ENCODE results near the gene CMSS1. TPM values are rescaled to one million over a fixed set of nuclear protein-coding genes. Genes with fewer than 3 reads are reported as not detected.
A peak's percentile ranks its signal among the peaks of the same experiment; 100 is the strongest.

The CMSS1 gene
- total and polyA plus RNA-seq, 2 of the 13 experiments (the other 11 are each of a cell fraction or from before 2014, with no cell fraction given): 6.4 to 48.7 TPM

DNA sequence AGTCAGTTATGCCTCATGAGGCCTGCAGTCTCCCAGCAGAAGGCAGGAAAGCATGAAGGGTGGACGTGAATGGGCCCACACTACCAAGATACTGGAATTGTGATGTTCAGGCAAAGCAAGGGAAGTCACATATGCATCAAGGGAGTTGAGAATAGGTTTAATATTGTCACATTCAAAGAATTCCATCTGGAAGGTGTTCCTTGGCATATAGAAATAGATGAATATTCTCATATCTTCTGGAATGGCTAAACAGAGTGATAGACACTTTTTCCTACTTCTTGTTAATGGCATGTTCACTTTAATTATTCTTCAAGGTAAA, 103.7 kb downstream of the CMSS1 start (continued):
- TF ChIP-seq E2F2 (CRISPR knock-in tag; IDR thresholded peaks at IDR 0.05; ENCODE audit: borderline replicate concordance) (no peak), IRF2 (CRISPR knock-in tag; IDR thresholded peaks at IDR 0.05) (no peak), ZNF253 (CRISPR knock-in tag; IDR thresholded peaks at IDR 0.05; ENCODE audit: borderline replicate concordance) (no peak), ZFY (CRISPR knock-in tag; IDR thresholded peaks at IDR 0.05) (peak; percentile 72; the same call in 1 of the 2 replicates), ZNF839 (CRISPR knock-in tag; IDR thresholded peaks at IDR 0.05; ENCODE audit: borderline replicate concordance) (no peak), KLF16 (CRISPR knock-in tag; IDR thresholded peaks at IDR 0.05) (no peak), NRL (CRISPR knock-in tag; IDR thresholded peaks at IDR 0.05; ENCODE audit: borderline replicate concordance) (no peak), PRDM15 (CRISPR knock-in tag; IDR thresholded peaks at IDR 0.05) (no peak), PRDM4 (CRISPR knock-in tag; IDR thresholded peaks at IDR 0.05; ENCODE audit: borderline replicate concordance) (no peak), BCL3 (CRISPR knock-in tag; IDR thresholded peaks at IDR 0.05) (no peak)
- TF ChIP-seq, protein P1, sequence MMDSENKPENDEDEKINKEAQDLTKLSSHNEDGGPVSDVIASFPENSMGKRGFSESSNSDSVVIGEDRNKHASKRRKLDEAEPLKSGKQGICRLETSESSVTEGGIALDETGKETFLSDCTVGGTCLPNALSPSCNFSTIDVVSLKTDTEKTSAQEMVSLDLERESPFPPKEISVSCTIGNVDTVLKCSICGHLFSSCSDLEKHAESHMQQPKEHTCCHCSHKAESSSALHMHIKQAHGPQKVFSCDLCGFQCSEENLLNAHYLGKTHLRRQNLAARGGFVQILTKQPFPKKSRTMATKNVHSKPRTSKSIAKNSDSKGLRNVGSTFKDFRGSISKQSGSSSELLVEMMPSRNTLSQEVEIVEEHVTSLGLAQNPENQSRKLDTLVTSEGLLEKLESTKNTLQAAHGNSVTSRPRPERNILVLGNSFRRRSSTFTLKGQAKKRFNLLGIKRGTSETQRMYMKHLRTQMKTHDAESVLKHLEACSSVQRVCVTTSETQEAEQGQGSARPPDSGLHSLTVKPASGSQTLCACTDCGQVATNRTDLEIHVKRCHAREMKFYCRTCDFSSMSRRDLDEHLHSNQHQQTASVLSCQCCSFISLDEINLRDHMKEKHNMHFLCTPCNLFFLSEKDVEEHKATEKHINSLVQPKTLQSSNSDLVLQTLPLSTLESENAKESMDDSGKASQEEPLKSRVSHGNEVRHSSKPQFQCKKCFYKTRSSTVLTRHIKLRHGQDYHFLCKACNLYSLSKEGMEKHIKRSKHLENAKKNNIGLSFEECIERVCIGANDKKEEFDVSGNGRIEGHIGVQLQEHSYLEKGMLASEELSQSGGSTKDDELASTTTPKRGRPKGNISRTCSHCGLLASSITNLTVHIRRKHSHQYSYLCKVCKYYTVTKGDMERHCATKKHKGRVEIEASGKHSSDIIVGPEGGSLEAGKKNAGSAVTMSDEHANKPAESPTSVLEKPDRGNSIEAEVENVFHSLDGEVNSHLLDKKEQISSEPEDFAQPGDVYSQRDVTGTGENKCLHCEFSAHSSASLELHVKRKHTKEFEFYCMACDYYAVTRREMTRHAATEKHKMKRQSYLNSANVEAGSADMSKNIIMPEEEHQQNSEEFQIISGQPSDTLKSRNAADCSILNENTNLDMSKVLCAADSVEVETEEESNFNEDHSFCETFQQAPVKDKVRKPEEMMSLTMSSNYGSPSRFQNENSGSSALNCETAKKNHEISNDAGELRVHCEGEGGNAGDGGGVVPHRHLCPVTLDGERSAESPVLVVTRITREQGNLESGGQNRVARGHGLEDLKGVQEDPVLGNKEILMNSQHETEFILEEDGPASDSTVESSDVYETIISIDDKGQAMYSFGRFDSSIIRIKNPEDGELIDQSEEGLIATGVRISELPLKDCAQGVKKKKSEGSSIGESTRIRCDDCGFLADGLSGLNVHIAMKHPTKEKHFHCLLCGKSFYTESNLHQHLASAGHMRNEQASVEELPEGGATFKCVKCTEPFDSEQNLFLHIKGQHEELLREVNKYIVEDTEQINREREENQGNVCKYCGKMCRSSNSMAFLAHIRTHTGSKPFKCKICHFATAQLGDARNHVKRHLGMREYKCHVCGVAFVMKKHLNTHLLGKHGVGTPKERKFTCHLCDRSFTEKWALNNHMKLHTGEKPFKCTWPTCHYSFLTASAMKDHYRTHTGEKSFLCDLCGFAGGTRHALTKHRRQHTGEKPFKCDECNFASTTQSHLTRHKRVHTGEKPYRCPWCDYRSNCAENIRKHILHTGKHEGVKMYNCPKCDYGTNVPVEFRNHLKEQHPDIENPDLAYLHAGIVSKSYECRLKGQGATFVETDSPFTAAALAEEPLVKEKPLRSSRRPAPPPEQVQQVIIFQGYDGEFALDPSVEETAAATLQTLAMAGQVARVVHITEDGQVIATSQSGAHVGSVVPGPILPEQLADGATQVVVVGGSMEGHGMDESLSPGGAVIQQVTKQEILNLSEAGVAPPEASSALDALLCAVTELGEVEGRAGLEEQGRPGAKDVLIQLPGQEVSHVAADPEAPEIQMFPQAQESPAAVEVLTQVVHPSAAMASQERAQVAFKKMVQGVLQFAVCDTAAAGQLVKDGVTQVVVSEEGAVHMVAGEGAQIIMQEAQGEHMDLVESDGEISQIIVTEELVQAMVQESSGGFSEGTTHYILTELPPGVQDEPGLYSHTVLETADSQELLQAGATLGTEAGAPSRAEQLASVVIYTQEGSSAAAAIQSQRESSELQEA (CRISPR knock-in tag; IDR thresholded peaks at IDR 0.05; ENCODE audit: not compliant biosample characterization): no peak

Measured in HepG2 (cell line).